Left lung (tissue), 10 donors: ENCODE measurements around the gene GPSM1. TPM values are rescaled to one million over a fixed set of nuclear protein-coding genes. Genes with fewer than 3 reads are reported as not detected.

Source experiments
- ATAC-seq: fragments of 200-7000 bp; cut with Tn5 transposase; one replicate; pipeline ENCODE4 v1.9.1; 2020; ENCODE audit warnings: moderate library complexity
- DNase-seq, 4 donors: peaks; one replicate each; pipeline ENCODE4 v3.0.0-alpha.2; 2013 to 2020
- H3K27ac ChIP-seq, 2 donors: fragments of 200-600 bp; sonication (generic) in 1 of 2; one replicate each; pipeline versions ENCODE4 v1.5.0 to v1.8.0; 2020 to 2021
- H3K27me3 ChIP-seq, 2 donors: fragments of 200-600 bp; sonication (generic) in 1 of 2; one replicate each; pipeline versions ENCODE4 v1.5.0 to v1.8.0; 2020 to 2021
- H3K36me3 ChIP-seq, 2 donors: fragments of 200-600 bp; sonication (generic) in 1 of 2; one replicate each; pipeline versions ENCODE4 v1.5.0 to v1.8.0; 2020 to 2021
- H3K4me1 ChIP-seq, 2 donors: fragments of 200-600 bp; one replicate each; pipeline ENCODE4 v1.8.0; 2021
- H3K4me3 ChIP-seq, 2 donors: fragments of 200-600 bp; sonication (generic) in 1 of 2; one replicate each; pipeline versions ENCODE4 v1.5.0 to v1.8.0; 2020 to 2021; ENCODE audit warnings: mild to moderate bottlenecking in 1 of 2
- H3K9me3 ChIP-seq, 2 donors: fragments of 200-600 bp; sonication (generic) in 1 of 2; one replicate each; pipeline versions ENCODE4 v1.5.0 to v1.8.0; 2020 to 2021
- CTCF ChIP-seq, 2 donors: fragments of 200-600 bp; sonication (generic) in 1 of 2; IDR thresholded peaks; one replicate each; pipeline versions ENCODE4 v1.5.0 to v1.8.0; 2021; ENCODE audit warnings: antibody characterized with exemption in 2 of 2
- intact Hi-C, 2 donors: fragments of 100-400 bp; cut with DNase I; formaldehyde crosslinking; loops; one replicate each; pipeline versions ENCODE4 v1.11.2 to v1.14.2; 2022
- polyA plus RNA-seq, 6 donors: library from polyadenylated mRNA; unstranded; fragments of 120-200 nt; gene quantifications; one replicate each; pipeline ENCODE4 v1.2.1, GENCODE V29; 2013; ENCODE audit not compliant: insufficient read length in 6 of 6
- total RNA-seq, 2 donors: library from RNA; stranded (reverse); fragmentation: NEBNext Ultra II Directional; extraction: Animal tissue kit (Norgen Biotek cat#: 25700); gene quantifications; one replicate each; pipeline ENCODE4 v1.2.1, GENCODE V29; 2021
- donor health status: DM: no; HTN: yes; CAD: no.
- donor health status: DM: no; HTN: no; CAD: no.

GPSM1 gene
- total and polyA plus RNA-seq, 8 donors: 21.7 to 84.3 (median 52.7) TPM

GRCh38 chr9:136353757-136354488 is 26.6 kb downstream of the GPSM1 start:
- TF ChIP-seq CTCF (IDR thresholded peaks at IDR 0.05): no peak
- DNase-seq (no peak), ATAC-seq (no peak)
- intact Hi-C loops: no loop called here
- H3K4me1 ChIP-seq: no peaks in the 10 kb centered on the region
- H3K9me3 ChIP-seq: no peaks in the 10 kb centered on the region
- no peaks in the 10 kb centered on the region for H3K27me3 ChIP-seq
- H3K27ac ChIP-seq: no peak overlapping the region
- H3K4me3 ChIP-seq: no peak overlapping the region
- peaks cover 0 to 15% of the 10 kb centered on the region in 2 donors for H3K36me3 ChIP-seq

GRCh38 chr9:136354592-136355085 is 27.3 kb downstream of the GPSM1 start:
- H3K27me3 ChIP-seq: no peaks in the 10 kb centered on the region
- ATAC-seq (peak; percentile 11), DNase-seq (no peak)
- intact Hi-C loops: no loop called here
- no peak for TF ChIP-seq CTCF (IDR thresholded peaks at IDR 0.05)
- H3K27ac ChIP-seq: no peak overlapping the region
- H3K9me3 ChIP-seq: no peaks in the 10 kb centered on the region
- no peaks in the 10 kb centered on the region for H3K4me1 ChIP-seq
- H3K4me3 ChIP-seq: no peak overlapping the region
- peaks cover 0 to 19% of the 10 kb centered on the region in 2 donors for H3K36me3 ChIP-seq

GRCh38 chr9:136355616-136356557 is 28.5 kb downstream of the GPSM1 start:
- H3K4me1 ChIP-seq: no peaks in the 10 kb centered on the region
- no peak overlapping the region for H3K27ac ChIP-seq

GRCh38 chr9:136357202-136357725 is 29.9 kb downstream of the GPSM1 start:
- DNase-seq: no peak

More at GRCh38 chr9:136355616-136356557, 28.5 kb downstream of the GPSM1 start:
- intact Hi-C loops: no loop called here
- no peak for TF ChIP-seq CTCF (IDR thresholded peaks at IDR 0.05)
- H3K9me3 ChIP-seq: no peaks in the 10 kb centered on the region
- no peak overlapping the region for H3K4me3 ChIP-seq
- no peaks in the 10 kb centered on the region for H3K27me3 ChIP-seq
- peaks cover 0 to 22% of the 10 kb centered on the region in 2 donors for H3K36me3 ChIP-seq
- no peak for DNase-seq
- ATAC-seq: no peak

More at GRCh38 chr9:136357202-136357725, 29.9 kb downstream of the GPSM1 start:
- Histone ChIP-seq H3K36me3 (peaks cover 0 to 26% of the 10 kb centered on the region in 2 donors), H3K27ac (no peak overlapping the region), H3K9me3 (no peaks in the 10 kb centered on the region), H3K4me1 (peaks cover 0 to 10% of the 10 kb centered on the region in 2 donors), H3K27me3 (no peaks in the 10 kb centered on the region), H3K4me3 (no peak overlapping the region)
- intact Hi-C loops: no loop called here
- no peak for ATAC-seq
- no peak for TF ChIP-seq CTCF (IDR thresholded peaks at IDR 0.05)
